Spleen (tissue), 11 donors: ENCODE measurements around the gene TMEM203. TPM values are rescaled to one million over a fixed set of nuclear protein-coding genes. Genes with fewer than 3 reads are reported as not detected.

Experiments used
- DNase-seq: peaks from one replicate; pipeline ENCODE4 v3.0.0-alpha.2; 2020
- H3K27ac ChIP-seq, 8 donors: fragments of 200-600 bp; sonication (generic) in 7 of 8; 1 replicate in 4 of 8; 2 replicates in 4 of 8; pipeline versions ENCODE4 v1.5.0 to v1.8.0; 2016 to 2021; ENCODE audit warnings: inconsistent platforms in 4 of 8, mild to moderate bottlenecking in 4 of 8, moderate library complexity in 1 of 8
- H3K27me3 ChIP-seq, 7 donors: fragments of 200-600 bp; sonication (generic) in 6 of 7; replicated peaks in 1 of 7; 1 replicate in 4 of 7; 2 replicates in 3 of 7; pipeline versions ENCODE4 v1.5.0 to v1.8.0; 2016 to 2021; ENCODE audit warnings: inconsistent platforms in 3 of 7, mild to moderate bottlenecking in 1 of 7
- H3K36me3 ChIP-seq, 6 donors: fragments of 200-600 bp; sonication (generic) in 5 of 6; 1 replicate in 4 of 6; 2 replicates in 2 of 6; pipeline versions ENCODE4 v1.5.0 to v1.8.0; 2016 to 2021; ENCODE audit warnings: inconsistent platforms in 2 of 6
- H3K4me1 ChIP-seq, 6 donors: fragments of 200-600 bp; sonication (generic) in 5 of 6; 1 replicate in 3 of 6; 2 replicates in 3 of 6; pipeline versions ENCODE4 v1.5.0 to v1.8.0; 2016 to 2021; ENCODE audit warnings: inconsistent platforms in 3 of 6
- H3K4me3 ChIP-seq, 8 donors: fragments of 200-600 bp; sonication (generic) in 7 of 8; 1 replicate in 4 of 8; 2 replicates in 4 of 8; pipeline versions ENCODE4 v1.5.0 to v1.8.0; 2016 to 2021; ENCODE audit warnings: inconsistent platforms in 4 of 8, mild to moderate bottlenecking in 4 of 8, moderate library complexity in 2 of 8
- H3K9me3 ChIP-seq, 8 donors: fragments of 200-600 bp; sonication (generic) in 7 of 8; 1 replicate in 4 of 8; 2 replicates in 4 of 8; pipeline versions ENCODE4 v1.5.0 to v1.8.0; 2016 to 2021; ENCODE audit warnings: inconsistent platforms in 4 of 8
- CTCF ChIP-seq, 11 experiments: fragments of 200-600 bp in 7 of 11; fragments of 450-650 bp in 4 of 11; sonication (generic) in 4 of 11; IDR thresholded peaks in 8 of 11; conservative IDR thresholded peaks in 3 of 11; 1 replicate in 7 of 11; 2 replicates in 4 of 11; pipeline versions ENCODE4 v1.4.0 to v1.8.0; 2016 to 2021; ENCODE audit warnings: antibody characterized with exemption in 11 of 11, inconsistent platforms in 4 of 11, mild to moderate bottlenecking in 1 of 11
- POLR2A ChIP-seq, 3 donors: fragments of 450-650 bp; IDR thresholded peaks; one replicate each; pipeline ENCODE4 v1.5.1; 2017; ENCODE audit warnings: antibody characterized with exemption in 3 of 3, mild to moderate bottlenecking in 1 of 3
- POLR2AphosphoS5 ChIP-seq, 3 donors: sonication (generic); formaldehyde crosslinking; IDR thresholded peaks; one replicate each; pipeline ENCODE4 v1.5.1; 2017; ENCODE audit warnings: antibody characterized with exemption in 3 of 3
- WGBS, 5 donors: extraction: QIAGEN DNeasy Blood & Tissue Kit in 3 of 5; methylation state at CpG; one replicate each; pipeline versions ENCODE4 v1.1.5 to v1.1.7; 2013 to 2018; 5-methylcytosine and 5-hydroxymethylcytosine counted together
- intact Hi-C: fragments of 100-400 bp; cut with DNase I; formaldehyde crosslinking; loops from one replicate; pipeline ENCODE4 v1.15.0; 2023; ENCODE audit warnings: low total_unique reads
- polyA plus RNA-seq, 3 donors: library from polyadenylated mRNA; stranded (reverse); fragments of 200-250 nt; gene quantifications; one replicate each; pipeline ENCODE4 v1.2.1, GENCODE V29; 2013
- total RNA-seq, 7 donors: library from RNA; depleted of rRNA in 3 of 7; stranded (reverse); fragments of >200 nt in 3 of 7; fragmentation: NEBNext Ultra II Directional in 4 of 7; extraction: Animal tissue kit (Norgen Biotek cat#: 25700) in 4 of 7; gene quantifications; one replicate each; pipeline versions ENCODE4 v1.1.0 to v1.2.1, GENCODE V29; 2016 to 2021
- donor health status: healthy with polysubstance abuse.
- donor health status: DM: no; HTN: no; CAD: no; lungs with moderate emphysema.
- donor health status: DM: no; HTN: no; CAD: no.
- donor health status: Bipolar disorder and iron deficiency.
- donor health status: healthy.
- donor health status: DM: no; HTN: no; CAD: no.
- donor health status: DM: yes; HTN: yes; CAD: no.

TMEM203 gene
- total and polyA plus RNA-seq, 10 donors = 28.4 to 50.1 (median 36.0) TPM

DNA sequence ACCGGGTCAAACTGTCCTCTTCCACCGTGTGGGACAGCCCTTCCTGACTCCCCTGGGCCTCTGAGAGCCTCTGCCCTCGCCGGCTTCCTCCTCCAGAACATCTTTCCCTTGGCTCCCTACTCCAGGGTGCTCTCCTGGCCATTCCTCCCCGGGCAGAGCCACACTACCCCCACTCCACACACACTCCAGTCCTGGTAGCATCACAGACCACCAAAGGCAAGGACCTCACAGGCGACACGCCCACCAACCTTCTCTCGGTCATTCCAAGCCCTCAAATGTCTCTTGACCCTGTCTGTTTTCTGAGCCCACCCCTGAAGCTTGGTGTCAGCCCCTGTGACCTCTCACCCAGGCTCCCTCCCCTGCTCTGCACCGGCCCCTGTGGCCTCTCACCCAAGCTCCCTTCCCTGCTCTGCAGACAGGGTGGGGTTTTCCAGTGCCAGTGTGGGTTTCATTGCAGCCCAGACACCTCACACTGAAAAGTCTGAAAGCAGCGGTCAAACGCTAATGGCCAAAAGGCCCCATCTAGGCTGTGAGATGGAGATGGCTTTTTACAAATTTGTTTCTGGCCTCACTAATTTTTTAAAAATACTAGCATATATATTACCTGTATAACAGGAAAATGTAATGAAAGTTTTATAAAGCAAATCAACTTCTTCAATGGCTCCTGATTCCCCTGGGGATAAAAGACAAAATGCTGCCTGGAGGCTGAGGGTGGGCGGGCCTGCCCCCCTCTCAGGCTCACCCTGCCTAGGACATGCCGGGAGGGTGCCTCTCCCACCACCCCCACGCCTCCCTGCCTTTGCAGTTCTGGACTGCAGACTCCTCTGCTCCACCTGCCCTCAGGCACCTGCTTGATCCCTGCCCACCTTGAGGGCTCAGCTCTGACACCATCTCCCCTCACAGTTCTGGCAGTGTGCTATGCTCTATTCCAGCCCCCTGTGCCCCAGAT is 46.1 kb downstream of the TMEM203 start:
- Histone ChIP-seq H3K27me3 (peaks cover 5 to 100% (median 89%) of the 10 kb centered on the region in 7 donors), H3K27ac (no peak overlapping the region), H3K4me1 (peaks cover 5 to 51% (median 27%) of the 10 kb centered on the region in 6 donors), H3K9me3 (no peaks in the 10 kb centered on the region), H3K36me3 (no peaks in the 10 kb centered on the region), H3K4me3 (no peak overlapping the region)
- 29 to 48% (median 37%) methylated on average over 14 of the region's 14 CpGs for WGBS, 5 donors
- TF ChIP-seq CTCF (IDR thresholded peaks at IDR 0.05 in 8 of 11, conservative IDR thresholded peaks at IDR 0.05 in 3 of 11) (no peak), POLR2AphosphoS5 (IDR thresholded peaks at IDR 0.05) (no peak), POLR2A (IDR thresholded peaks at IDR 0.05) (no peak)
- DNase-seq = no peak
- intact Hi-C loops = no loop called here

- Histone ChIP-seq H3K9me3 (no peaks in the 10 kb centered on the region), H3K27me3 (peaks cover 5 to 93% (median 82%) of the 10 kb centered on the region in 7 donors), H3K4me3 (no peak overlapping the region), H3K36me3 (no peaks in the 10 kb centered on the region), H3K27ac (no peak overlapping the region), H3K4me1 (peaks cover 5 to 51% (median 27%) of the 10 kb centered on the region in 6 donors)
- no peak for DNase-seq
- TF ChIP-seq POLR2A (IDR thresholded peaks at IDR 0.05) (no peak), CTCF (IDR thresholded peaks at IDR 0.05 in 8 of 11, conservative IDR thresholded peaks at IDR 0.05 in 3 of 11) (no peak), POLR2AphosphoS5 (IDR thresholded peaks at IDR 0.05) (no peak)
- intact Hi-C loops = no loop called here
- 16 to 31% (median 18%) methylated on average over 4 of the region's 4 CpGs for WGBS, 5 donors
These were observed 46.8 kb downstream of the TMEM203 start for GRCh38 chr9:137158625-137159024.

DNA sequence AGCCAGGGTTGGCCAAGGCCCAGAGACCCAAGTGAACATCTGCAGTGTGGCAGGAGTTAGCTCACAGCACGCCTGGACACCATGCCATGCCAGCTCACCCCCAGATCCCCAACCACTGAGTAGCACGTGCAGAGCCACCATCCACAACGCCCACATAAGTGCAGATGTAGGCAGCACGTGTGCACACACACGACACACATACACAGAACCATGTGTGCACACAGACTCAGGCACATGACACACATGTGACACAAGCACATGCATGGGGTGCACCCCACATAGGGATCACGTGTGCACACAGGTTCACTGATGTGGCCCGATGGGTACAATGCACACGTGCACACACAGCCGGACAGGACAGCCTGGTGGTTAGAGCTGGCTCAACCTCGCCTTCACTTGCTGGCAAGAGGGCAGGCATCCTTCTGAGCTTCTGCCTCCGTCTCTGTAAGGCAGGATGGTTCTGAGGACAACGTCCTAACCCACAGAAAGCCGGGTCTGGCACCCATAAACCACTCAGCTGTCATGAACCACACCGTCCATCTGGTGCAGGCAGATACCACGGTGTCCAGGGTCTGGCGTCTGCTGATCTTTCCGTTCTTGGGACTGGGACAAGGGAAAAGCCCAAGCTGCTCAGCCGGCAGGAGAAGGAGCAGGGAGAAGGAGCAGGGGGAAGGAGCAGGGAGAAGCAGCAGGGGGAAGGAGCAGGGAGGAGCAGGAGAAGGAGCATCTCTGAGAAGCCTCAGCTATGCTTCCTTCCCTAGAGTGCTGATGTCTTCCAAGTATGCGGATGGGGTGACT is 47.6 kb downstream of the TMEM203 start:
- Histone ChIP-seq H3K36me3 (no peaks in the 10 kb centered on the region), H3K9me3 (no peaks in the 10 kb centered on the region), H3K27ac (no peak overlapping the region), H3K4me3 (no peak overlapping the region), H3K27me3 (peaks cover 3 to 85% (median 74%) of the 10 kb centered on the region in 7 donors), H3K4me1 (peaks cover 3 to 42% (median 20%) of the 10 kb centered on the region in 6 donors)
- WGBS, 5 donors = 49 to 72% (median 64%) methylated on average over 15 to 19 of the region's 19 CpGs
- no peak for DNase-seq
- TF ChIP-seq CTCF (IDR thresholded peaks at IDR 0.05 in 8 of 11, conservative IDR thresholded peaks at IDR 0.05 in 3 of 11) = no peak
- TF ChIP-seq POLR2AphosphoS5 (IDR thresholded peaks at IDR 0.05) = no peak
- TF ChIP-seq POLR2A (IDR thresholded peaks at IDR 0.05) = no peak
- intact Hi-C loops = no loop called here
